Omental fat pad (tissue), 4 donors: ENCODE results near the gene TPX2. TPM values are rescaled to one million over a fixed set of nuclear protein-coding genes. Genes with fewer than 3 reads are reported as not detected.

Source experiments
- ATAC-seq: fragments of 150-250 bp; one replicate; pipeline ENCODE4 v1.9.1; 2016; ENCODE audit warnings: mild to moderate bottlenecking, moderate library complexity; ENCODE audit not compliant: low FRiP score
- DNase-seq: peaks from one replicate; pipeline ENCODE4 v3.0.0-alpha.2; 2019; ENCODE audit warnings: low spot score
- CTCF ChIP-seq, 3 donors: fragments of 450-650 bp; IDR thresholded peaks; one replicate each; pipeline ENCODE4 v1.5.1; 2016 to 2017; ENCODE audit warnings: antibody characterized with exemption in 3 of 3, mild to moderate bottlenecking in 3 of 3, moderate library complexity in 2 of 3
- total RNA-seq, 4 donors: library from RNA; depleted of rRNA; stranded (reverse); fragments of >200 nt; gene quantifications; one replicate each; pipeline ENCODE4 v1.1.0, GENCODE V29; 2016

The TPX2 gene
- total RNA-seq, 4 donors from 2014 or later: 0.82 to 4.8 (median 0.97) TPM

- no peak for TF ChIP-seq CTCF (IDR thresholded peaks at IDR 0.05)
- DNase-seq (no peak), ATAC-seq (peak; percentile 73)
Measured at GRCh38 chr20:31695849-31696804, 43.0 kb upstream of the TPX2 start.

- TF ChIP-seq CTCF (IDR thresholded peaks at IDR 0.05): no peak
- ATAC-seq: no peak
- DNase-seq: no peak
Measured at GRCh38 chr20:31698243-31698802, 40.8 kb upstream of the TPX2 start.

- TF ChIP-seq CTCF (IDR thresholded peaks at IDR 0.05): no peak
- DNase-seq: peak; percentile 50
Measured at GRCh38 chr20:31698803-31699718, 40.0 kb upstream of the TPX2 start.

GRCh38 chr20:31699801-31700728 lies 39.0 kb upstream of the TPX2 start:
- no peak for DNase-seq
- no peak for TF ChIP-seq CTCF (IDR thresholded peaks at IDR 0.05)
- no peak for ATAC-seq

More at GRCh38 chr20:31698803-31699718, 40.0 kb upstream of the TPX2 start:
- ATAC-seq: peak; percentile 88

- DNase-seq (no peak), ATAC-seq (no peak)
- no peak for TF ChIP-seq CTCF (IDR thresholded peaks at IDR 0.05)
Measured at GRCh38 chr20:31700747-31701146, 38.3 kb upstream of the TPX2 start.

- no peak for TF ChIP-seq CTCF (IDR thresholded peaks at IDR 0.05)
- no peak for DNase-seq
- no peak for ATAC-seq
Measured at GRCh38 chr20:31701591-31701990, 37.5 kb upstream of the TPX2 start.
